ENCODE measurements around the gene GSTM1.

GSTM1 gene

GRCh38 chr1:109732390-109732881 lies 44.8 kb downstream of the GSTM1 start:
- no peak for DNase-seq

GRCh38 chr1:109733236-109733870 lies 45.7 kb downstream of the GSTM1 start:
- DNase-seq: no peak

- DNase-seq: no peak
Measured at GRCh38 chr1:109739738-109740614, 52.4 kb downstream of the GSTM1 start.

GRCh38 chr1:109740615-109741373 lies 53.2 kb downstream of the GSTM1 start, which contains the start of gene GSTM3:
Gene GSTM3 (minus strand): TSS chr1:109741038. CDS start chr1:109740287, 751 bp downstream.
- DNase-seq: no peak
